SK-N-SH treated with all-trans-retinoic acid at 6 μM for 48 hours (cell line): Measurements from ENCODE around the gene PCBP3.

Source experiments
- ARNTL ChIP-seq: fragments of 450-650 bp; formaldehyde crosslinking; IDR thresholded peaks from 2 replicates; pipeline ENCODE4 v1.5.0; 2020; ENCODE audit warnings: low read depth, mild to moderate bottlenecking, moderate library complexity, borderline replicate concordance
- BACH2 ChIP-seq: fragments of 250-450 bp; sonication (Bioruptor Pico); IDR thresholded peaks from 2 replicates; pipeline ENCODE4 v1.9.0; 2021; ENCODE audit warnings: mild to moderate bottlenecking, borderline replicate concordance
- ISL1 ChIP-seq: fragments of 250-450 bp; sonication (Bioruptor Pico); IDR thresholded peaks from 2 replicates; pipeline ENCODE4 v2.1.2; 2022; ENCODE audit warnings: mild to moderate bottlenecking, moderate library complexity
- ZFP3 ChIP-seq: fragments of 250-450 bp; sonication (Bioruptor Pico); IDR thresholded peaks from 2 replicates; pipeline ENCODE4 v1.5.0; 2020; ENCODE audit warnings: mild to moderate bottlenecking, moderate library complexity
- ZFP30 ChIP-seq: fragments of 450-650 bp; formaldehyde crosslinking; IDR thresholded peaks from 2 replicates; pipeline ENCODE4 v1.5.0; 2022; ENCODE audit warnings: mild to moderate bottlenecking, moderate library complexity
- TF ChIP-seq, protein P1 (sequence below): fragments of 250-450 bp; sonication (Bioruptor Pico); IDR thresholded peaks from 2 replicates; pipeline ENCODE4 v1.5.1; 2020; ENCODE audit warnings: low read depth, mild to moderate bottlenecking, moderate library complexity
- TF ChIP-seq, protein P2 (sequence below): fragments of 250-450 bp; sonication (Bioruptor Pico); IDR thresholded peaks from 2 replicates; pipeline ENCODE4 v1.8.0; 2021; ENCODE audit warnings: low read depth, mild to moderate bottlenecking, moderate library complexity, borderline replicate concordance

DNA sequence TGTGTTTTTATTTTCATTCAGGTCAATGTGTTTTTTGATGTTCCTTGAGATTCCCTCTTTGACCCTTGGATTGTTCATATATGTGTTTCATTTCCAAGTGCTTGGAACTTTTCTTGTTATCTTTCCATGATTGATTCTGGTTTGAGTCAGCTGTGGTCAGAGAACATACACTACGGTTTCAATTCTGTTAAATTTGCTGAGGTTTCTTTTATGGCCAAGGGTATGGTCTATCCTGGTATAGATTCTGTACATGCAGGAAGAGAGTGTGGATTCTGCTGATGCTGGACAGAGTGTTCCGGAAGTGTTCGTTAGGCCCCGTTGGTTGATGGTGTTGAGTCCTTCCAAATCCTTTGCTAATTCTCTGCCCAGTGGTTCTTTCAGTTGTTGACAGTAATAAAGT lies 239.6 kb downstream of the PCBP3 start:
- TF ChIP-seq ZFP30 (CRISPR knock-in tag): no peak
- TF ChIP-seq ZFP3 (CRISPR knock-in tag): no peak
- TF ChIP-seq, protein P1, sequence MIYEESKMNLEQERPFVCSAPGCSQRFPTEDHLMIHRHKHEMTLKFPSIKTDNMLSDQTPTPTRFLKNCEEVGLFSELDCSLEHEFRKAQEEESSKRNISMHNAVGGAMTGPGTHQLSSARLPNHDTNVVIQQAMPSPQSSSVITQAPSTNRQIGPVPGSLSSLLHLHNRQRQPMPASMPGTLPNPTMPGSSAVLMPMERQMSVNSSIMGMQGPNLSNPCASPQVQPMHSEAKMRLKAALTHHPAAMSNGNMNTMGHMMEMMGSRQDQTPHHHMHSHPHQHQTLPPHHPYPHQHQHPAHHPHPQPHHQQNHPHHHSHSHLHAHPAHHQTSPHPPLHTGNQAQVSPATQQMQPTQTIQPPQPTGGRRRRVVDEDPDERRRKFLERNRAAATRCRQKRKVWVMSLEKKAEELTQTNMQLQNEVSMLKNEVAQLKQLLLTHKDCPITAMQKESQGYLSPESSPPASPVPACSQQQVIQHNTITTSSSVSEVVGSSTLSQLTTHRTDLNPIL (CRISPR knock-in tag): no peak
- no peak for TF ChIP-seq ARNTL (CRISPR knock-in tag)
- no peak for TF ChIP-seq BACH2
- TF ChIP-seq, protein P2, sequence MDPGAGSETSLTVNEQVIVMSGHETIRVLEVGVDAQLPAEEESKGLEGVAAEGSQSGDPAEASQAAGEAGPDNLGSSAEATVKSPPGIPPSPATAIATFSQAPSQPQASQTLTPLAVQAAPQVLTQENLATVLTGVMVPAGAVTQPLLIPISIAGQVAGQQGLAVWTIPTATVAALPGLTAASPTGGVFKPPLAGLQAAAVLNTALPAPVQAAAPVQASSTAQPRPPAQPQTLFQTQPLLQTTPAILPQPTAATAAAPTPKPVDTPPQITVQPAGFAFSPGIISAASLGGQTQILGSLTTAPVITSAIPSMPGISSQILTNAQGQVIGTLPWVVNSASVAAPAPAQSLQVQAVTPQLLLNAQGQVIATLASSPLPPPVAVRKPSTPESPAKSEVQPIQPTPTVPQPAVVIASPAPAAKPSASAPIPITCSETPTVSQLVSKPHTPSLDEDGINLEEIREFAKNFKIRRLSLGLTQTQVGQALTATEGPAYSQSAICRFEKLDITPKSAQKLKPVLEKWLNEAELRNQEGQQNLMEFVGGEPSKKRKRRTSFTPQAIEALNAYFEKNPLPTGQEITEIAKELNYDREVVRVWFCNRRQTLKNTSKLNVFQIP: no peak
- TF ChIP-seq ISL1 (CRISPR knock-in tag): no peak
